Measurements from ENCODE around the gene MOB1B. TPM values are rescaled to one million over a fixed set of nuclear protein-coding genes. Genes with fewer than 3 reads are reported as not detected.

MOB1B gene
- total RNA-seq, 1 donor from 2014 or later = 48.2 TPM

GRCh38 chr4:70956549-70957210 is 54.5 kb downstream of the MOB1B start:
- H3K27ac Mint-ChIP-seq = peak overlapping the region; percentile 19
- no peak for TF ChIP-seq CTCF (conservative IDR thresholded peaks at IDR 0.05)
- peaks cover 12% of the 10 kb centered on the region for H3K36me3 Mint-ChIP-seq
- no peak overlapping the region for H3K4me3 Mint-ChIP-seq
- no peaks in the 10 kb centered on the region for H3K9me3 Mint-ChIP-seq
- H3K4me1 Mint-ChIP-seq (ENCODE audit: unreplicated experiment) = peaks cover 5% of the 10 kb centered on the region
- no peaks in the 10 kb centered on the region for H3K27me3 Mint-ChIP-seq
- no peak for DNase-seq (ENCODE audit: extremely low spot score, unreplicated experiment)

- Mint-ChIP-seq H3K36me3 (peaks cover 16% of the 10 kb centered on the region), H3K27me3 (no peaks in the 10 kb centered on the region), H3K4me3 (no peak overlapping the region), H3K4me1 (ENCODE audit: unreplicated experiment) (peaks cover 5% of the 10 kb centered on the region), H3K27ac (no peak overlapping the region), H3K9me3 (no peaks in the 10 kb centered on the region)
- DNase-seq (ENCODE audit: extremely low spot score, unreplicated experiment) = no peak
- TF ChIP-seq CTCF (conservative IDR thresholded peaks at IDR 0.05) = no peak
These were observed 56.5 kb downstream of the MOB1B start for GRCh38 chr4:70958681-70959080.

GRCh38 chr4:70969076-70969475 is 66.9 kb downstream of the MOB1B start:
- no peak overlapping the region for H3K27ac Mint-ChIP-seq
- no peaks in the 10 kb centered on the region for H3K27me3 Mint-ChIP-seq
- no peak for TF ChIP-seq CTCF (conservative IDR thresholded peaks at IDR 0.05)
- no peak overlapping the region for H3K4me3 Mint-ChIP-seq
- H3K36me3 Mint-ChIP-seq = peaks cover 19% of the 10 kb centered on the region
- no peaks in the 10 kb centered on the region for H3K4me1 Mint-ChIP-seq (ENCODE audit: unreplicated experiment)
- DNase-seq (ENCODE audit: extremely low spot score, unreplicated experiment) = no peak
- H3K9me3 Mint-ChIP-seq = no peaks in the 10 kb centered on the region

GRCh38 chr4:70976252-70976651 is 74.1 kb downstream of the MOB1B start:
- Mint-ChIP-seq H3K9me3 (no peaks in the 10 kb centered on the region), H3K4me1 (ENCODE audit: unreplicated experiment) (peaks cover 10% of the 10 kb centered on the region), H3K4me3 (no peak overlapping the region), H3K27ac (no peak overlapping the region), H3K27me3 (no peaks in the 10 kb centered on the region), H3K36me3 (peaks cover 32% of the 10 kb centered on the region)
- TF ChIP-seq CTCF (conservative IDR thresholded peaks at IDR 0.05) = no peak
- no peak for DNase-seq (ENCODE audit: extremely low spot score, unreplicated experiment)

GRCh38 chr4:70979445-70980008 is 77.4 kb downstream of the MOB1B start:
- Mint-ChIP-seq H3K4me1 (ENCODE audit: unreplicated experiment) (peaks cover 10% of the 10 kb centered on the region), H3K36me3 (peaks cover 29% of the 10 kb centered on the region), H3K27me3 (no peaks in the 10 kb centered on the region), H3K27ac (no peak overlapping the region), H3K9me3 (no peaks in the 10 kb centered on the region), H3K4me3 (no peak overlapping the region)
- no peak for DNase-seq (ENCODE audit: extremely low spot score, unreplicated experiment)
- no peak for TF ChIP-seq CTCF (conservative IDR thresholded peaks at IDR 0.05)

All from type B pancreatic cell (in vitro differentiated cells).